Mammary epithelial cell (primary cell): Measurements from ENCODE around the gene TESK2.

Source experiments
- EZH2 ChIP-seq: IDR thresholded peaks from 2 replicates; pipeline ENCODE4 v1.6.1; 2012; ENCODE audit warnings: low read length, inconsistent platforms, borderline replicate concordance
- TF ChIP-seq, protein P1 (sequence below), 2 donors: IDR thresholded peaks in 1 of 2; conservative IDR thresholded peaks in 1 of 2; 2 replicates each; pipeline ENCODE4 v1.5.1; 2011 to 2012; ENCODE audit warnings: inconsistent platforms in 2 of 2, low read length in 2 of 2, mild to moderate bottlenecking in 2 of 2, control low read depth in 1 of 2, low read depth in 1 of 2; ENCODE audit not compliant: insufficient read depth in 1 of 2; ENCODE audit errors: extremely low read depth in 1 of 2

DNA sequence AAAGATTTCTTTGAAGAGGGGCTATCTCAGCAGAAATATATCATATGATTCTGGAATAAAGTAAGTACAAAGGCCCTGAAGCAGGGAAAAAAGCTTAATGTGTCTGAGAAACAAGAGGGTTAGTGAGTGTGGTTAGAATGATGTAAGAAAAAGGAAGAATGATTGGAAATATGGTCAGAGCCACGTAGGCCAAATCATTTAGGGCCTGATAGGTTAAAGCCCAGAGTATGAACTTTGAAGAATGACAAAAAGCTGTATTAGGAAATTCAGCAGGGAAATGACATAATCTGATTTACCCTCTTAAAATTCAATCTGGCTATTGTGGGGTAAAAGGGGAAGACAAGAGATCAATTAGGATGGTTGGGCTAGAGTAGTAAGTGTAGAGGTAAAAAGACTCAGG is 81.7 kb downstream of the TESK2 start:
- TF ChIP-seq, protein P1, sequence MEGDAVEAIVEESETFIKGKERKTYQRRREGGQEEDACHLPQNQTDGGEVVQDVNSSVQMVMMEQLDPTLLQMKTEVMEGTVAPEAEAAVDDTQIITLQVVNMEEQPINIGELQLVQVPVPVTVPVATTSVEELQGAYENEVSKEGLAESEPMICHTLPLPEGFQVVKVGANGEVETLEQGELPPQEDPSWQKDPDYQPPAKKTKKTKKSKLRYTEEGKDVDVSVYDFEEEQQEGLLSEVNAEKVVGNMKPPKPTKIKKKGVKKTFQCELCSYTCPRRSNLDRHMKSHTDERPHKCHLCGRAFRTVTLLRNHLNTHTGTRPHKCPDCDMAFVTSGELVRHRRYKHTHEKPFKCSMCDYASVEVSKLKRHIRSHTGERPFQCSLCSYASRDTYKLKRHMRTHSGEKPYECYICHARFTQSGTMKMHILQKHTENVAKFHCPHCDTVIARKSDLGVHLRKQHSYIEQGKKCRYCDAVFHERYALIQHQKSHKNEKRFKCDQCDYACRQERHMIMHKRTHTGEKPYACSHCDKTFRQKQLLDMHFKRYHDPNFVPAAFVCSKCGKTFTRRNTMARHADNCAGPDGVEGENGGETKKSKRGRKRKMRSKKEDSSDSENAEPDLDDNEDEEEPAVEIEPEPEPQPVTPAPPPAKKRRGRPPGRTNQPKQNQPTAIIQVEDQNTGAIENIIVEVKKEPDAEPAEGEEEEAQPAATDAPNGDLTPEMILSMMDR (conservative IDR thresholded peaks at IDR 0.05 in 1 of 2, IDR thresholded peaks at IDR 0.05 in 1 of 2; ENCODE audit: extremely low read depth in 1 of 2, insufficient read depth in 1 of 2, low read depth in 1 of 2, low read length in 2 of 2), result no peak
- TF ChIP-seq EZH2, result no peak
